Effector memory CD4-positive, alpha-beta T cell (primary cell): ENCODE data around the gene WDTC1.

Source experiments
- DNase-seq, 3 donors: peaks; one replicate each; pipeline ENCODE4 v3.0.0-alpha.2; 2020
- H3K27ac ChIP-seq: 2 replicates; pipeline ENCODE4 v1.7.0; 2013; ENCODE audit warnings: mild to moderate bottlenecking, low read length, moderate library complexity; ENCODE audit not compliant: insufficient read depth, poor library complexity, severe bottlenecking
- H3K27me3 ChIP-seq: replicated peaks from 2 replicates; pipeline ENCODE4 v1.7.0; 2013; ENCODE audit warnings: mild to moderate bottlenecking, low read length; ENCODE audit not compliant: insufficient read depth, control insufficient read depth, poor library complexity, severe bottlenecking
- H3K36me3 ChIP-seq: 2 replicates; pipeline ENCODE4 v1.7.0; 2013; ENCODE audit warnings: mild to moderate bottlenecking, low read length, moderate library complexity; ENCODE audit not compliant: control insufficient read depth, insufficient read depth
- H3K4me1 ChIP-seq: 2 replicates; pipeline ENCODE4 v1.7.0; 2013; ENCODE audit warnings: low read length, mild to moderate bottlenecking; ENCODE audit not compliant: control insufficient read depth, insufficient read depth, poor library complexity, severe bottlenecking
- H3K4me3 ChIP-seq: 2 replicates; pipeline ENCODE4 v1.7.0; 2013; ENCODE audit warnings: low read length, low read depth, mild to moderate bottlenecking; ENCODE audit not compliant: insufficient read depth, poor library complexity, severe bottlenecking
- H3K9me3 ChIP-seq: 2 replicates; pipeline ENCODE4 v1.7.0; 2013; ENCODE audit warnings: mild to moderate bottlenecking, low read length, moderate library complexity; ENCODE audit not compliant: control insufficient read depth

Gene WDTC1

GRCh38 chr1:27314169-27314568 is 79.7 kb downstream of the WDTC1 start:
- H3K9me3 ChIP-seq, result no peaks in the 10 kb centered on the region
- no peak overlapping the region for H3K27ac ChIP-seq
- no peak overlapping the region for H3K4me3 ChIP-seq
- H3K4me1 ChIP-seq, result no peaks in the 10 kb centered on the region
- DNase-seq, result no peak
- H3K27me3 ChIP-seq, result peaks cover under 1% of the 10 kb centered on the region
- no peaks in the 10 kb centered on the region for H3K36me3 ChIP-seq

- Histone ChIP-seq H3K4me1 (no peaks in the 10 kb centered on the region), H3K4me3 (no peak overlapping the region), H3K27ac (no peak overlapping the region), H3K27me3 (peaks cover 6% of the 10 kb centered on the region), H3K36me3 (no peaks in the 10 kb centered on the region), H3K9me3 (no peaks in the 10 kb centered on the region)
- no peak for DNase-seq
These were observed 80.3 kb downstream of the WDTC1 start for GRCh38 chr1:27314737-27315136.

GRCh38 chr1:27316860-27317259 is 82.4 kb downstream of the WDTC1 start:
- Histone ChIP-seq H3K4me3 (no peak overlapping the region), H3K27ac (no peak overlapping the region), H3K27me3 (peaks cover 8% of the 10 kb centered on the region), H3K4me1 (no peaks in the 10 kb centered on the region), H3K9me3 (no peaks in the 10 kb centered on the region), H3K36me3 (no peaks in the 10 kb centered on the region)
- DNase-seq, result no peak

GRCh38 chr1:27318136-27318535 is 83.7 kb downstream of the WDTC1 start:
- H3K9me3 ChIP-seq, result no peaks in the 10 kb centered on the region
- no peaks in the 10 kb centered on the region for H3K36me3 ChIP-seq
- no peak for DNase-seq
- peaks cover 8% of the 10 kb centered on the region for H3K27me3 ChIP-seq
- H3K27ac ChIP-seq, result no peak overlapping the region
- peaks cover 8% of the 10 kb centered on the region for H3K4me1 ChIP-seq
- H3K4me3 ChIP-seq, result no peak overlapping the region

GRCh38 chr1:27318596-27318995 is 84.2 kb downstream of the WDTC1 start:
- no peak for DNase-seq
- H3K36me3 ChIP-seq, result no peaks in the 10 kb centered on the region
- no peak overlapping the region for H3K4me3 ChIP-seq
- H3K4me1 ChIP-seq, result peaks cover 12% of the 10 kb centered on the region
- H3K27ac ChIP-seq, result no peak overlapping the region
- no peaks in the 10 kb centered on the region for H3K9me3 ChIP-seq
- H3K27me3 ChIP-seq, result peaks cover 8% of the 10 kb centered on the region

- no peaks in the 10 kb centered on the region for H3K9me3 ChIP-seq
- H3K27ac ChIP-seq, result peak within 1 kb of the TSS; percentile 91
- DNase-seq, result peak; percentile 94 to 96 (median 94)
- H3K36me3 ChIP-seq, result peaks cover 16% of the 10 kb centered on the region
- H3K4me1 ChIP-seq, result peaks cover 17% of the 10 kb centered on the region
- peaks cover 8% of the 10 kb centered on the region for H3K27me3 ChIP-seq
- H3K4me3 ChIP-seq, result peak within 1 kb of the TSS; percentile 93
These were observed 87.6 kb downstream of the WDTC1 start, which contains the start of gene TMEM222 for GRCh38 chr1:27321813-27322568. TSS of gene TMEM222 (plus strand) at chr1:27322163. CDS start at chr1:27322198, 35 bp downstream.

- H3K36me3 ChIP-seq, result peaks cover 16% of the 10 kb centered on the region
- peak overlapping the region; percentile 91 for H3K27ac ChIP-seq
- H3K9me3 ChIP-seq, result no peaks in the 10 kb centered on the region
- H3K4me1 ChIP-seq, result peaks cover 17% of the 10 kb centered on the region
- peak overlapping the region; percentile 93 for H3K4me3 ChIP-seq
- DNase-seq, result no peak
- peaks cover 8% of the 10 kb centered on the region for H3K27me3 ChIP-seq
These were observed 88.3 kb downstream of the WDTC1 start for GRCh38 chr1:27322569-27323240.

GRCh38 chr1:27325286-27325685 is 90.9 kb downstream of the WDTC1 start:
- Histone ChIP-seq H3K9me3 (no peaks in the 10 kb centered on the region), H3K4me3 (no peak overlapping the region), H3K4me1 (peaks cover 17% of the 10 kb centered on the region), H3K27me3 (no peaks in the 10 kb centered on the region), H3K36me3 (peaks cover 22% of the 10 kb centered on the region), H3K27ac (no peak overlapping the region)
- DNase-seq, result no peak

- no peaks in the 10 kb centered on the region for H3K9me3 ChIP-seq
- no peak for DNase-seq
- H3K36me3 ChIP-seq, result peaks cover 39% of the 10 kb centered on the region
- H3K27ac ChIP-seq, result no peak overlapping the region
- no peaks in the 10 kb centered on the region for H3K27me3 ChIP-seq
- no peak overlapping the region for H3K4me3 ChIP-seq
- H3K4me1 ChIP-seq, result peaks cover 22% of the 10 kb centered on the region
These were observed 93.5 kb downstream of the WDTC1 start for GRCh38 chr1:27327964-27328363.

GRCh38 chr1:27330786-27331185 is 96.4 kb downstream of the WDTC1 start:
- H3K27ac ChIP-seq, result no peak overlapping the region
- peaks cover 57% of the 10 kb centered on the region for H3K36me3 ChIP-seq
- no peak overlapping the region for H3K4me3 ChIP-seq
- no peaks in the 10 kb centered on the region for H3K27me3 ChIP-seq
- H3K4me1 ChIP-seq, result peaks cover 12% of the 10 kb centered on the region
- no peak for DNase-seq
- no peaks in the 10 kb centered on the region for H3K9me3 ChIP-seq
